ENCODE measurements around the gene ATXN1L. TPM values are rescaled to one million over a fixed set of nuclear protein-coding genes. Genes with fewer than 3 reads are reported as not detected.
"Not testable (repeated sequence)": the region's sequence is repeated elsewhere in the genome, so short reads cannot be mapped to it uniquely, and the experiment has no call there.

ATXN1L gene
- total RNA-seq, 3 donors from 2014 or later (not counting 1 experiment from before 2014, with no cell fraction given) = 59.7 to 66.9 (median 59.8) TPM

GRCh38 chr16:71904239-71904638 is 58.5 kb downstream of the ATXN1L start:
- intact Hi-C loops (cut with micrococcal nuclease) = no loop called here
- ATAC-seq = no peak
- Histone ChIP-seq H3K9me3 (ENCODE audit: control insufficient read depth, insufficient read depth, low read length) (no peaks in the 10 kb centered on the region), H3K36me3 (ENCODE audit: control insufficient read depth, insufficient read depth, low read length) (no peaks in the 10 kb centered on the region), H3K4me3 (ENCODE audit: low read length) (no peak overlapping the region), H3K27me3 (ENCODE audit: control insufficient read depth, insufficient read depth, low read length) (no peaks in the 10 kb centered on the region), H3K4me1 (ENCODE audit: control insufficient read depth, insufficient read depth, low read length) (peaks cover 49% of the 10 kb centered on the region), H3K27ac (ENCODE audit: low read length) (no peak overlapping the region)
- Mint-ChIP-seq H3K9me3 (no peaks in the 10 kb centered on the region), H3K27me3 (ENCODE audit: low read depth in 2 of 2) (no peaks in the 10 kb centered on the region), H3K4me1 (peaks cover 76% of the 10 kb centered on the region in 2 donors), H3K36me3 (no peaks in the 10 kb centered on the region), H3K27ac (peak overlapping the region; percentile 4 to 73), H3K4me3 (peak overlapping the region; percentile 10)
- 97% methylated on average over 7 of the region's 9 CpGs for WGBS (ENCODE audit: insufficient coverage)
- TF ChIP-seq, protein P1, sequence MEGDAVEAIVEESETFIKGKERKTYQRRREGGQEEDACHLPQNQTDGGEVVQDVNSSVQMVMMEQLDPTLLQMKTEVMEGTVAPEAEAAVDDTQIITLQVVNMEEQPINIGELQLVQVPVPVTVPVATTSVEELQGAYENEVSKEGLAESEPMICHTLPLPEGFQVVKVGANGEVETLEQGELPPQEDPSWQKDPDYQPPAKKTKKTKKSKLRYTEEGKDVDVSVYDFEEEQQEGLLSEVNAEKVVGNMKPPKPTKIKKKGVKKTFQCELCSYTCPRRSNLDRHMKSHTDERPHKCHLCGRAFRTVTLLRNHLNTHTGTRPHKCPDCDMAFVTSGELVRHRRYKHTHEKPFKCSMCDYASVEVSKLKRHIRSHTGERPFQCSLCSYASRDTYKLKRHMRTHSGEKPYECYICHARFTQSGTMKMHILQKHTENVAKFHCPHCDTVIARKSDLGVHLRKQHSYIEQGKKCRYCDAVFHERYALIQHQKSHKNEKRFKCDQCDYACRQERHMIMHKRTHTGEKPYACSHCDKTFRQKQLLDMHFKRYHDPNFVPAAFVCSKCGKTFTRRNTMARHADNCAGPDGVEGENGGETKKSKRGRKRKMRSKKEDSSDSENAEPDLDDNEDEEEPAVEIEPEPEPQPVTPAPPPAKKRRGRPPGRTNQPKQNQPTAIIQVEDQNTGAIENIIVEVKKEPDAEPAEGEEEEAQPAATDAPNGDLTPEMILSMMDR (IDR thresholded peaks at IDR 0.05) = no peak
- no peak for DNase-seq

DNA sequence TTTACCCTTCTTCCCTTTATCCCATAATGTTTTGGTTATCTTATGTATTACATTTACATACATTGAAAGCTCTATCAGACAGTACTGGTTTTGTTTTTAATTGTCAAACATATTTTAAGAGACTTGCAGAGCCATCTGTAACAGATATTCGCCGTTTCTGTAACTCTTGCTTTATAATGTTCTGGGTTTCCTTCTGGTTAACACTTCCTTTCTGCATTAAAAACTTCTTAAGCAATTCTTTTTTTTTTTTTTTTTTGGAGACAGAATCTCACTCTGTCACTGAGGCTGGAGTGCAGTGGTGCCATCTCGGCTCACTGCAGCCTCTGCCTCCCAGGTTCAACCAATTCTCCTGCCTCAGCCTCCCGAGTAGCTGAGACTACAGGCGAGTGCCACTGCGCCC is 60.0 kb downstream of the ATXN1L start:
- H3K36me3 Mint-ChIP-seq; H3K27ac ChIP-seq (ENCODE audit: low read length); H3K4me3 ChIP-seq (ENCODE audit: low read length); H3K9me3 Mint-ChIP-seq; H3K36me3 ChIP-seq (ENCODE audit: control insufficient read depth, insufficient read depth, low read length); H3K27me3 Mint-ChIP-seq (ENCODE audit: low read depth in 2 of 2); H3K27me3 ChIP-seq (ENCODE audit: control insufficient read depth, insufficient read depth, low read length); H3K9me3 ChIP-seq (ENCODE audit: control insufficient read depth, insufficient read depth, low read length); intact Hi-C loops (cut with micrococcal nuclease): not testable (repeated sequence)
- WGBS (ENCODE audit: insufficient coverage) = 0% methylated on average over 3 of the region's 6 CpGs
- peak in 1 of 2 donors; percentile 23 for DNase-seq
- Mint-ChIP-seq H3K27ac (peak overlapping the region; percentile 63 to 82), H3K4me1 (peaks cover 76 to 78% of the 10 kb centered on the region in 2 donors), H3K4me3 (peak overlapping the region; percentile 82)
- H3K4me1 ChIP-seq (ENCODE audit: control insufficient read depth, insufficient read depth, low read length) = peaks cover 47% of the 10 kb centered on the region
- peak; percentile 34 to 55 (median 45) for ATAC-seq

Other genes with a start within 250 kb of the ATXN1L start
- not detected for gene MARVELD3, start 219.8 kb upstream of the ATXN1L start, total RNA-seq
- gene PHLPP2, start 121.3 kb upstream of the ATXN1L start, total RNA-seq = 1 to 10 TPM; 6.4 to 9.8 (median 9.2) TPM
- 100 to 1,000 TPM; 176 to 212 (median 188) TPM for gene AP1G1, start 37.1 kb upstream of the ATXN1L start, total RNA-seq
- 10 to 100 TPM; 14.0 to 19.1 (median 18.2) TPM for gene ZNF821, start 38.2 kb downstream of the ATXN1L start, total RNA-seq
- gene IST1, start 49.6 kb downstream of the ATXN1L start, total RNA-seq = 100 to 1,000 TPM; 363 to 391 (median 378) TPM
- under 1 TPM in 1 of 3 donors, not detected in 2; 0.12 TPM for gene PKD1L3, start 154.4 kb downstream of the ATXN1L start, total RNA-seq
- 1 to 10 TPM; 3.7 to 6.9 (median 4.7) TPM for gene DHODH, start 162.8 kb downstream of the ATXN1L start, total RNA-seq
- gene HP, start 208.5 kb downstream of the ATXN1L start, total RNA-seq = 1 to 10 TPM in 1 of 3 donors, under 1 TPM in 1, not detected in 1; 0.32 to 2.1 TPM
- gene HPR, start 217.2 kb downstream of the ATXN1L start, total RNA-seq = not detected
- gene TXNL4B, start 247.6 kb downstream of the ATXN1L start, total RNA-seq = 10 to 100 TPM; 12.1 to 13.8 (median 13.6) TPM
- gene DHX38, start 247.9 kb downstream of the ATXN1L start, total RNA-seq = 100 to 1,000 TPM; 120 to 124 (median 120) TPM

All from natural killer cell (primary cell).